Heart left ventricle (tissue), 16 donors: Measurements from ENCODE around the gene HIC1. TPM values are rescaled to one million over a fixed set of nuclear protein-coding genes. Genes with fewer than 3 reads are reported as not detected.

Experiments used
- ATAC-seq, 4 donors: fragments of 200-7000 bp; cut with Tn5 transposase; one replicate each; pipeline ENCODE4 v1.9.1; 2020 to 2022; ENCODE audit warnings: moderate library complexity in 4 of 4, mild to moderate bottlenecking in 3 of 4, moderate number of reproducible peaks in 1 of 4
- DNase-seq, 5 donors: peaks; one replicate each; pipeline ENCODE4 v3.0.0-alpha.2; 2020
- H3K27ac ChIP-seq, 12 donors: fragments of 200-600 bp; sonication (generic) in 4 of 12; one replicate each; pipeline versions ENCODE4 v1.5.0 to v1.8.0; 2016 to 2022; ENCODE audit warnings: mild to moderate bottlenecking in 2 of 12
- H3K27me3 ChIP-seq, 9 donors: fragments of 200-600 bp; sonication (generic) in 2 of 9; one replicate each; pipeline versions ENCODE4 v1.5.1 to v1.8.0; 2016 to 2022; ENCODE audit warnings: mild to moderate bottlenecking in 3 of 9
- H3K36me3 ChIP-seq, 9 donors: fragments of 200-600 bp; sonication (generic) in 2 of 9; one replicate each; pipeline versions ENCODE4 v1.5.0 to v1.8.0; 2018 to 2022; ENCODE audit warnings: mild to moderate bottlenecking in 2 of 9
- H3K4me1 ChIP-seq, 12 donors: fragments of 200-600 bp; sonication (generic) in 4 of 12; one replicate each; pipeline versions ENCODE4 v1.5.0 to v1.8.0; 2016 to 2022; ENCODE audit warnings: mild to moderate bottlenecking in 3 of 12
- H3K4me3 ChIP-seq, 12 donors: fragments of 200-600 bp; sonication (generic) in 4 of 12; one replicate each; pipeline versions ENCODE4 v1.5.0 to v1.8.0; 2017 to 2022; ENCODE audit warnings: mild to moderate bottlenecking in 9 of 12, moderate library complexity in 4 of 12
- H3K9me3 ChIP-seq, 12 donors: fragments of 200-600 bp; sonication (generic) in 4 of 12; one replicate each; pipeline versions ENCODE4 v1.5.0 to v1.8.0; 2016 to 2022; ENCODE audit warnings: mild to moderate bottlenecking in 1 of 12
- CTCF ChIP-seq, 12 donors: fragments of 200-600 bp; sonication (generic) in 4 of 12; IDR thresholded peaks; one replicate each; pipeline versions ENCODE4 v1.5.0 to v1.8.0; 2018 to 2022; ENCODE audit warnings: antibody characterized with exemption in 12 of 12, mild to moderate bottlenecking in 5 of 12
- POLR2A ChIP-seq, 2 donors: fragments of 450-650 bp; IDR thresholded peaks; one replicate each; pipeline ENCODE4 v1.6.1; 2017; ENCODE audit warnings: antibody characterized with exemption in 2 of 2, mild to moderate bottlenecking in 2 of 2, moderate library complexity in 2 of 2
- WGBS, 4 donors: extraction: QIAGEN DNeasy Blood & Tissue Kit in 2 of 4; methylation state at CpG; one replicate each; pipeline versions ENCODE4 v1.1.5 to v1.1.7; 2013 to 2018; 5-methylcytosine and 5-hydroxymethylcytosine counted together
- intact Hi-C, 10 donors: fragments of 100-400 bp; cut with DNase I; formaldehyde crosslinking; loops; one replicate each; pipeline versions ENCODE4 v1.11.1 to v1.14.2; 2022
- polyA plus RNA-seq, 2 donors: library from polyadenylated mRNA; stranded (reverse); fragments of 200-250 nt; gene quantifications; one replicate each; pipeline ENCODE4 v1.2.3, GENCODE V29; 2013
- total RNA-seq, 9 donors: library from RNA; depleted of rRNA in 2 of 9; stranded (reverse); fragments of >200 nt in 2 of 9; fragmentation: NEBNext Ultra II Directional in 3 of 9; extraction: Animal tissue kit (Norgen Biotek cat#: 25700) in 3 of 9; gene quantifications; one replicate each; pipeline versions ENCODE4 v1.1.0 to v1.2.4, GENCODE V29; 2016 to 2023
- donor health status: ischemic (EF 13 %, LVEDD 7.1; RV severe dilation, severe dysfunction).
- donor health status: healthy with polysubstance abuse.
- donor health status: DM: no; HTN: yes; CAD: no.
- donor health status: DM: no; HTN: no; CAD: no.
- donor health status: ischemic (EF 25% LVEDD 6.9; RV normal size, moderate dysfunction).
- donor health status: ischemic (EF 25% LVEDD 5.7; RV mildly dilated, moderate dysfunction).
- donor health status: healthy.
- donor health status: DM: yes; HTN: yes; CAD: no.
- donor health status: ischemic (EF 35%, LVEDD 5.7; RV mildly dilated, moderate dysfunction).
- donor health status: nonischemic (EF 11% LVEDD 7.7; RV severe dilation, severe dysfunction).
- donor health status: DM: yes; HTN: yes; CAD: no.
- donor health status: PGD.
- donor health status: ischemic (EF 29% LVEDD 5.4; RV normal size, mild dysfunction).
- donor health status: nonischemic (EF 23%, LVEDD 6.1; RV moderate dilation, normal function).

HIC1 gene
- total and polyA plus RNA-seq, 11 donors = 8.3 to 29.6 (median 14.2) TPM

DNA sequence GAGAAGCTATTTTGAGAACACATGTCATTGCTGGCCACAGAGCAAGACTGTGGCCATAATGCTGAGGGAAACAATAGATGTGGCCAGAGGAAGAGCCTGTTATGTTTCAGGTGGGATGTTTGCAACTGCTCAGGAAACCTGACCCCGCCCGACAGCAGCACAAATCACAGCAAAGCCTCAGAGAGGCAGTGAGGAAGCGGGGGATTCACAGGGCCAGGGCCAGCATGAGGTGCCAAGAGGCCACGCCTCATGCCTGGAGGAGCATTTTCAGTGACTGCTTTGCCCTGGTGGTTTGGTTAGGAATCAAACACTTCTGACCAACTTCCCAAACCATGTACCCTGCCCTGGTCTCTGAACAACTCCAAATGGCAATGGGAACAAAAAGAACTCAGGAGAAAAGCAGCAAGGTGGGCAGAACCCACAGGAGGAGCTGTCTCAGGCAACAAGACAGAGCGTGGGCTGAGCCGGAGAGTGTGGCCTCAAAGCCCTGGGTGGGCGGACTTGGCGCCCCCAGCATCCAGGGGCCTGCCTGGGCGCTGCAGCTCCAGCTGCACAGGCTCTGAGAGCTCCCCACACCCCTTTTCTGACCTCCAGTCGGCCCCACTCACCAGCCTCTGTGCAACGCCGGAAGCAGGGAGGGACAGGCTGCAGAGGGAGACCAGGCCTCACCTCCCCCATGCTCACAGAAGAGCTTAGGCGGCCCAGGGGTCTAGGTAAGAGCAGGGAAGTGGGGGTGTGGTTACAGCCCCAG lies 20.6 kb downstream of the HIC1 start:
- no peak overlapping the region for H3K4me3 ChIP-seq
- H3K4me1 ChIP-seq = peaks cover 15 to 75% (median 57%) of the 10 kb centered on the region in 12 donors
- TF ChIP-seq POLR2A (IDR thresholded peaks at IDR 0.05) = no peak
- peak in 4 of 12 donors; percentile 6 to 25 (median 14) for TF ChIP-seq CTCF (IDR thresholded peaks at IDR 0.05)
- no peaks in the 10 kb centered on the region for H3K27me3 ChIP-seq
- intact Hi-C loops = no loop called here
- ATAC-seq (peak; percentile 67 to 78 (median 72)), DNase-seq (peak in 4 of 5 donors; percentile 71 to 81 (median 72))
- peaks cover 0 to 45% (median 35%) of the 10 kb centered on the region in 9 donors for H3K36me3 ChIP-seq
- peak overlapping the region; percentile 81 to 98 (median 86) for H3K27ac ChIP-seq
- WGBS, 4 donors = 45 to 71% (median 55%) methylated on average over 13 of the region's 13 CpGs
- H3K9me3 ChIP-seq = no peaks in the 10 kb centered on the region

- H3K4me1 ChIP-seq = peaks cover 8 to 67% (median 51%) of the 10 kb centered on the region in 12 donors
- no peaks in the 10 kb centered on the region for H3K27me3 ChIP-seq
- intact Hi-C loops = no loop called here
- H3K9me3 ChIP-seq = no peaks in the 10 kb centered on the region
- H3K27ac ChIP-seq = peak overlapping the region; percentile 81 to 98 (median 86)
- ATAC-seq = no peak
- WGBS, 4 donors = 49 to 65% (median 57%) methylated on average over 17 of the region's 17 CpGs
- H3K4me3 ChIP-seq = no peak overlapping the region
- TF ChIP-seq POLR2A (IDR thresholded peaks at IDR 0.05) (no peak), CTCF (IDR thresholded peaks at IDR 0.05) (no peak)
- peaks cover 0 to 54% (median 43%) of the 10 kb centered on the region in 9 donors for H3K36me3 ChIP-seq
- DNase-seq = no peak
Observed at GRCh38 chr17:2076087-2076984, 21.4 kb downstream of the HIC1 start.

- no peak for ATAC-seq
- DNase-seq = no peak
- H3K27ac ChIP-seq = peak overlapping the region in 11 of 12 donors; percentile 81 to 98 (median 87)
- H3K4me3 ChIP-seq = no peak overlapping the region
- intact Hi-C loops = no loop called here
- peaks cover 8 to 61% (median 46%) of the 10 kb centered on the region in 12 donors for H3K4me1 ChIP-seq
- TF ChIP-seq CTCF (IDR thresholded peaks at IDR 0.05) = no peak
- no peak for TF ChIP-seq POLR2A (IDR thresholded peaks at IDR 0.05)
- H3K27me3 ChIP-seq = no peaks in the 10 kb centered on the region
- H3K36me3 ChIP-seq = peaks cover 0 to 61% (median 49%) of the 10 kb centered on the region in 9 donors
- 66 to 79% (median 74%) methylated on average over 8 of the region's 8 CpGs for WGBS, 4 donors
- no peaks in the 10 kb centered on the region for H3K9me3 ChIP-seq
Observed at GRCh38 chr17:2077040-2077439, 22.1 kb downstream of the HIC1 start.

DNA sequence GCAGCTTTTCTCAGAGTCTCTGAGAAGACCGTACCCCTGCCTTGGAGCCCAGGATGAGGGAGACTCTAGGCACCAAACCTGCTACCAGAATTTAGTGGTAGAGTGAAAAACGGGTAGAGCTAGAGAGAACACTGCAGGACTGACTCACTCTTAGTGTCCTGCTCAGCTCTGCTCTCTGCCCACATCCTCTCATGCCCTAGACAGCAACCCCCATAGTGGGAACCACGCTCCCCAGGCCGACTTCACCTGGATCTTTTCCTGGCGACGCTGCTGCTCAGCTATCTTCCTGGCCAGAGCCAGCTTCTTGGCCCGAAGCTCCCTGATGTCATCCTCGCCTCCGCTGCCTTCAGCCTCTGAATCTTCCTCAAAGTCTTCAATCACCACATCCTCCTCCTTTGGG lies 26.7 kb downstream of the HIC1 start:
- H3K9me3 ChIP-seq = no peaks in the 10 kb centered on the region

More for the DNA sequence above, 26.7 kb downstream of the HIC1 start:
- peaks cover 12 to 62% (median 52%) of the 10 kb centered on the region in 12 donors for H3K4me1 ChIP-seq
- H3K36me3 ChIP-seq = peaks cover 0 to 59% (median 51%) of the 10 kb centered on the region in 9 donors
- peak overlapping the region in 9 of 12 donors; percentile 20 to 95 (median 92) for H3K27ac ChIP-seq
- no peak overlapping the region for H3K4me3 ChIP-seq
- TF ChIP-seq CTCF (IDR thresholded peaks at IDR 0.05) (no peak), POLR2A (IDR thresholded peaks at IDR 0.05) (no peak)
- no peak for ATAC-seq
- intact Hi-C loops = loop anchor here in 1 of 10 donors (5.0 kb wide), 1 partner anchor 41 kb away; no protein-coding TSS in a partner anchor
- no peak for DNase-seq
- 55 to 76% (median 69%) methylated on average over 9 of the region's 9 CpGs for WGBS, 4 donors
- no peaks in the 10 kb centered on the region for H3K27me3 ChIP-seq
